Panc1 (cell line): ENCODE data around the gene TIMP3. TPM values are rescaled to one million over a fixed set of nuclear protein-coding genes. Genes with fewer than 3 reads are reported as not detected.

Experiments
- ATAC-seq: fragments of 200-7000 bp; cut with Tn5 transposase; 2 replicates; pipeline ENCODE4 v1.9.1; 2020; ENCODE audit warnings: mild to moderate bottlenecking, moderate library complexity
- BruUV-seq: library from RNA; stranded (reverse); fragments of 400-500 nt; replicated peaks from 2 replicates; lab custom pipeline; 2021; lab: Mats Ljungman, UMichigan
- CTCF ChIA-PET: fragments of 300-600 bp; sonication (Branson Sonifier 250); formaldehyde crosslinking; loops from one replicate; lab custom pipeline; 2022; ENCODE audit warnings: antibody characterized with exemption; lab: Charles Lee
- POLR2A ChIA-PET: fragments of 300-600 bp; sonication (Branson Sonifier 250); formaldehyde crosslinking; loops from one replicate; lab custom pipeline; 2022; ENCODE audit warnings: antibody characterized with exemption; lab: Charles Lee
- DNase-seq: peaks from one replicate; pipeline ENCODE4 v3.0.0-alpha.2; 2010; ENCODE audit warnings: low read depth, low spot score
- H3K27ac ChIP-seq: 2 replicates; pipeline ENCODE4 v1.5.1; 2011; ENCODE audit warnings: mild to moderate bottlenecking, low read length, inconsistent platforms
- H3K27me3 ChIP-seq: fragments of 200-500 bp; sonication (Bioruptor generic); 2 replicates; pipeline ENCODE4 v1.6.0; 2014; ENCODE audit warnings: low read length, inconsistent platforms; ENCODE audit not compliant: control insufficient read depth, insufficient read depth
- H3K36me3 ChIP-seq: fragments of 200-500 bp; sonication (Bioruptor generic); 2 replicates; pipeline ENCODE4 v1.5.1; 2014; ENCODE audit warnings: inconsistent platforms, mild to moderate bottlenecking, low read length, moderate library complexity; ENCODE audit not compliant: control insufficient read depth, insufficient read depth
- H3K4me1 ChIP-seq: 2 replicates; pipeline ENCODE4 v1.5.1; 2011; ENCODE audit warnings: inconsistent platforms, mild to moderate bottlenecking, low read length, moderate library complexity; ENCODE audit not compliant: control insufficient read depth, insufficient read depth
- H3K4me3 ChIP-seq, 2 experiments: 2 replicates each; pipeline ENCODE4 v1.5.1; 2011 to 2012; ENCODE audit warnings: low read depth in 2 of 2, low read length in 2 of 2, mild to moderate bottlenecking in 2 of 2, inconsistent platforms in 1 of 2, moderate library complexity in 1 of 2
- H3K9me3 ChIP-seq: fragments of 200-500 bp; sonication (Bioruptor generic); 2 replicates; pipeline ENCODE4 v1.5.1; 2014; ENCODE audit warnings: low read depth, mild to moderate bottlenecking, inconsistent platforms, low read length, moderate library complexity; ENCODE audit not compliant: control insufficient read depth, insufficient read depth
- CTCF ChIP-seq: fragments of 450-650 bp; IDR thresholded peaks from 2 replicates; pipeline ENCODE4 v1.5.1; 2017; ENCODE audit warnings: mild to moderate bottlenecking
- POLR2AphosphoS5 ChIP-seq: IDR thresholded peaks from 2 replicates; pipeline ENCODE4 v1.6.1; 2012; ENCODE audit warnings: mild to moderate bottlenecking, low read depth, low read length, moderate library complexity
- SIN3A ChIP-seq: IDR thresholded peaks from 2 replicates; pipeline ENCODE4 v1.6.1; 2012; ENCODE audit warnings: low read depth, mild to moderate bottlenecking, low read length, moderate library complexity, borderline replicate concordance; ENCODE audit not compliant: insufficient read depth
- TCF7L2 ChIP-seq: IDR thresholded peaks from 2 replicates; pipeline ENCODE4 v1.6.1; 2011; ENCODE audit warnings: mild to moderate bottlenecking, low read depth, low read length, inconsistent platforms
- in situ Hi-C: cut with HindIII; loops from 2 replicates; pipeline ENCODE4 v1.10.0; 2016; ENCODE audit warnings: low sequenced_read_pairs, low pct_unique_long_range_greater_than_20kb
- intact Hi-C: fragments of 100-400 bp; cut with micrococcal nuclease; formaldehyde crosslinking; loops from one replicate; pipeline ENCODE4 v1.10.0; 2022; ENCODE audit not compliant: unreplicated experiment
- total RNA-seq: library from RNA; stranded (reverse); gene quantifications from one replicate; pipeline ENCODE4 v1.2.1, GENCODE V29; 2021; ENCODE audit not compliant: unreplicated experiment
- TF ChIP-seq, protein P1 (sequence below), 2 experiments: IDR thresholded peaks; 2 replicates each; pipeline ENCODE4 v1.6.1; 2011 to 2012; ENCODE audit warnings: low read depth in 2 of 2, control low read depth in 1 of 2, low read length in 1 of 2, mild to moderate bottlenecking in 1 of 2, moderate library complexity in 1 of 2; ENCODE audit not compliant: insufficient read depth in 1 of 2

Gene TIMP3
- total RNA-seq, 1 experiment from 2014 or later, result 0.67 TPM

DNA sequence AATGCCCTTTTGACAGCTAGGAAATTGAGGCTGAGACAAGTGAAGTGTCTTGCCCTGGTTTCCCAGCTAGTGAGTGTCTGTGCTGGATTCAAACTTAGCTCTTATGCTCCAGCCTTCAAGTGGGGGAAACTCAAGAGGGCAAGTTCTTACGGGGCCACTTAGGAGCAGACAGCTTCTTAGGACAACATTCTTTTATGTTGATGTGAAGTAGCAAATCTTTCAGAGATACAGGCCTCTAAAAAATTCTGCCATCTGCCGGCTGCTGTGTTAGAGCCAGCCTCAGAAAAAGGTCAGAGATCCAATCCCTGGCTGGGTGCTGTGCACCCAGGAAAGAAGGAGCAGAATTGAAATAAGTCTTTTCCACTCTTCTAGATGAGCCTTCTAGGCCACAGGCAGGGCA, 26.6 kb downstream of the TIMP3 start:
- intact Hi-C loops (no loop called here), in situ Hi-C loops (no loop called here)
- ChIA-PET CTCF (interaction anchor here (0.6 kb wide), 1 partner anchor 22 kb away, joined by 16 read pairs; no protein-coding TSS in a partner anchor), POLR2A (no interaction called here)
- H3K27me3 ChIP-seq, result no peaks in the 10 kb centered on the region
- BruUV-seq, result no TSS peak
- DNase-seq, result no peak
- TF ChIP-seq, protein P1, sequence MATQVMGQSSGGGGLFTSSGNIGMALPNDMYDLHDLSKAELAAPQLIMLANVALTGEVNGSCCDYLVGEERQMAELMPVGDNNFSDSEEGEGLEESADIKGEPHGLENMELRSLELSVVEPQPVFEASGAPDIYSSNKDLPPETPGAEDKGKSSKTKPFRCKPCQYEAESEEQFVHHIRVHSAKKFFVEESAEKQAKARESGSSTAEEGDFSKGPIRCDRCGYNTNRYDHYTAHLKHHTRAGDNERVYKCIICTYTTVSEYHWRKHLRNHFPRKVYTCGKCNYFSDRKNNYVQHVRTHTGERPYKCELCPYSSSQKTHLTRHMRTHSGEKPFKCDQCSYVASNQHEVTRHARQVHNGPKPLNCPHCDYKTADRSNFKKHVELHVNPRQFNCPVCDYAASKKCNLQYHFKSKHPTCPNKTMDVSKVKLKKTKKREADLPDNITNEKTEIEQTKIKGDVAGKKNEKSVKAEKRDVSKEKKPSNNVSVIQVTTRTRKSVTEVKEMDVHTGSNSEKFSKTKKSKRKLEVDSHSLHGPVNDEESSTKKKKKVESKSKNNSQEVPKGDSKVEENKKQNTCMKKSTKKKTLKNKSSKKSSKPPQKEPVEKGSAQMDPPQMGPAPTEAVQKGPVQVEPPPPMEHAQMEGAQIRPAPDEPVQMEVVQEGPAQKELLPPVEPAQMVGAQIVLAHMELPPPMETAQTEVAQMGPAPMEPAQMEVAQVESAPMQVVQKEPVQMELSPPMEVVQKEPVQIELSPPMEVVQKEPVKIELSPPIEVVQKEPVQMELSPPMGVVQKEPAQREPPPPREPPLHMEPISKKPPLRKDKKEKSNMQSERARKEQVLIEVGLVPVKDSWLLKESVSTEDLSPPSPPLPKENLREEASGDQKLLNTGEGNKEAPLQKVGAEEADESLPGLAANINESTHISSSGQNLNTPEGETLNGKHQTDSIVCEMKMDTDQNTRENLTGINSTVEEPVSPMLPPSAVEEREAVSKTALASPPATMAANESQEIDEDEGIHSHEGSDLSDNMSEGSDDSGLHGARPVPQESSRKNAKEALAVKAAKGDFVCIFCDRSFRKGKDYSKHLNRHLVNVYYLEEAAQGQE (IDR thresholded peaks at IDR 0.05; ENCODE audit: insufficient read depth in 1 of 2, low read depth in 2 of 2, low read length in 1 of 2), result no peak
- TF ChIP-seq CTCF (peak; percentile 31; the same call in 1 of the 2 replicates), TCF7L2 (no peak)
- ATAC-seq, result no peak
- no peaks in the 10 kb centered on the region for H3K36me3 ChIP-seq
- no peak overlapping the region for H3K27ac ChIP-seq
- H3K9me3 ChIP-seq, result no peaks in the 10 kb centered on the region
- no peaks in the 10 kb centered on the region for H3K4me1 ChIP-seq
- no peak overlapping the region for H3K4me3 ChIP-seq

DNA sequence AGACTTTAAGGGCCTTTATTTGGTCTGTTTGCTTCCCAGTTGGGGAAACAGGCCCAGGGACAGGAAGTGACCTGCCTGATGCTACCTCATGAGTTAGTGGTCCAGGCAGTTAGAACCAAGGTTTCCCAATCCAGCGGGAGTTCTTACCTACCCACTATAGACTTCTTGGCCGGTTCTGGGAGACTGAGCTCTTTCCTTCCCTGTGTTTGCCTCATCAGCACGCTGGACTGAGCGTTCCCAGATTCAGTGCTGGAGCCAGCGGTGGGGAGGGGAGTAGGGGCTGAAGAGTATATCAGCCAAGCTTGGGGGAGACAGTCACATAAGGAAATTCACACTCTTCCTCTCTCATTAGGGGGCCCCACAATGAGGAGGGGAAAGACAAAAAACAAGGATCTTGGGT, 27.1 kb downstream of the TIMP3 start:
- DNase-seq, result no peak
- in situ Hi-C loops (no loop called here), intact Hi-C loops (no loop called here)
- no peak for TF ChIP-seq POLR2AphosphoS5
- TF ChIP-seq TCF7L2, result no peak
- no peak for TF ChIP-seq SIN3A
- TF ChIP-seq, protein P1 (IDR thresholded peaks at IDR 0.05; ENCODE audit: insufficient read depth in 1 of 2, low read depth in 2 of 2, low read length in 1 of 2), result no peak
- TF ChIP-seq CTCF, result no peak
- no peaks in the 10 kb centered on the region for H3K4me1 ChIP-seq
- no peaks in the 10 kb centered on the region for H3K9me3 ChIP-seq
- no peaks in the 10 kb centered on the region for H3K36me3 ChIP-seq
- ChIA-PET POLR2A (no interaction called here), CTCF (no interaction called here)
- no TSS peak for BruUV-seq
- no peak overlapping the region for H3K4me3 ChIP-seq
- H3K27ac ChIP-seq, result no peak overlapping the region
- ATAC-seq, result no peak
- no peaks in the 10 kb centered on the region for H3K27me3 ChIP-seq
